ENCODE data around the gene ACKR3. TPM values are rescaled to one million over a fixed set of nuclear protein-coding genes. Genes with fewer than 3 reads are reported as not detected.

ACKR3 gene
- total and polyA plus RNA-seq, 2 of the 4 experiments (the other 2 are of a cell fraction), result not detected

- Histone ChIP-seq H4K91ac (ENCODE audit: insufficient read depth, low read depth, low read length) (no peak overlapping the region), H4K20me1 (ENCODE audit: insufficient read depth, low read length) (no peaks in the 10 kb centered on the region), H3K4ac (ENCODE audit: low read depth, low read length) (no peak overlapping the region), H4K5ac (ENCODE audit: low read depth, low read length) (no peak overlapping the region), H3K9ac (ENCODE audit: low read depth, low read length) (no peak overlapping the region), H4K8ac (ENCODE audit: low read depth in 2 of 2, low read length in 2 of 2) (no peak overlapping the region), H3K23ac (ENCODE audit: low read depth, low read length) (no peak overlapping the region), H3K18ac (ENCODE audit: low read depth, low read length) (no peak overlapping the region), H2AK9ac (replicated peaks; ENCODE audit: low read depth, low read length, poor library complexity) (no peak overlapping the region), H3K4me2 (ENCODE audit: low read depth, low read length) (no peak overlapping the region), H3K56ac (ENCODE audit: extremely low read depth, insufficient read depth, low read length) (no peak overlapping the region), H3K4me1 (ENCODE audit: control insufficient read depth, insufficient read depth, low read length) (peaks cover 2% of the 10 kb centered on the region; the same call in 1 of the 2 replicates), H3K79me1 (ENCODE audit: low read depth in 1 of 2, low read length in 2 of 2) (no peaks in the 10 kb centered on the region), H3K27ac (ENCODE audit: insufficient read depth, low read length) (no peak overlapping the region), H2BK15ac (ENCODE audit: low read depth, low read length) (no peak overlapping the region), H3K9me1 (ENCODE audit: insufficient read depth, low read length) (no peaks in the 10 kb centered on the region), H3K9me3 (ENCODE audit: control insufficient read depth, insufficient read depth, low read length) (no peaks in the 10 kb centered on the region; the same call in 1 of the 2 replicates), H3K14ac (replicated peaks; ENCODE audit: low read depth, low read length) (no peak overlapping the region), H3K36me3 (ENCODE audit: control insufficient read depth, insufficient read depth, low read length) (no peaks in the 10 kb centered on the region), H2BK20ac (ENCODE audit: low read depth, low read length) (no peak overlapping the region), H2BK5ac (ENCODE audit: low read depth, low read length, poor library complexity, severe bottlenecking) (no peak overlapping the region), H2AK5ac (ENCODE audit: low read depth, low read length) (no peak overlapping the region), H3K4me3 (ENCODE audit: insufficient read depth, low read depth, low read length) (no peak overlapping the region), H3K27me3 (ENCODE audit: control insufficient read depth, insufficient read depth, low read length) (peaks cover 18% of the 10 kb centered on the region), H2AFZ (replicated peaks; ENCODE audit: low read length, poor library complexity) (no peak overlapping the region), H2BK120ac (ENCODE audit: low read depth, low read length) (no peak overlapping the region)
- dilution Hi-C loops (cut with HindIII; ENCODE audit: low sequenced_read_pairs, unreplicated experiment), result no loop called here
- no TSS peak for BruUV-seq (replicated peaks)
- CTCF ChIA-PET, result no interaction called here
- DNase-seq (no peak), ATAC-seq (ENCODE audit: low read depth) (no peak)
- intact Hi-C loops (cut with micrococcal nuclease), result no loop called here
- no peak for TF ChIP-seq MAFK (IDR thresholded peaks at IDR 0.05; ENCODE audit: low read depth, low read length)
- no peak for TF ChIP-seq FOS (IDR thresholded peaks at IDR 0.05; ENCODE audit: low read depth, low read length)
- no peak for TF ChIP-seq RAD21 (IDR thresholded peaks at IDR 0.05; ENCODE audit: low read length)
- TF ChIP-seq ELK1 (IDR thresholded peaks at IDR 0.05; ENCODE audit: borderline replicate concordance, low read depth, low read length), result no peak
- no peak for TF ChIP-seq NFE2L2 (IDR thresholded peaks at IDR 0.05; ENCODE audit: low read depth, low read length)
- no peak for TF ChIP-seq BHLHE40 (IDR thresholded peaks at IDR 0.05; ENCODE audit: low read depth, low read length)
- no peak for TF ChIP-seq RCOR1 (IDR thresholded peaks at IDR 0.05; ENCODE audit: insufficient replicate concordance, low read length)
- TF ChIP-seq MXI1 (IDR thresholded peaks at IDR 0.05; ENCODE audit: borderline replicate concordance, low read depth, low read length), result no peak
- no peak for TF ChIP-seq CEBPB (IDR thresholded peaks at IDR 0.05; ENCODE audit: low read depth, low read length)
- no peak for TF ChIP-seq POLR2A (IDR thresholded peaks at IDR 0.05; ENCODE audit: low read depth, low read length)
- TF ChIP-seq CHD1 (IDR thresholded peaks at IDR 0.05; ENCODE audit: low read depth, low read length), result no peak
- no peak for TF ChIP-seq CTCF (conservative IDR thresholded peaks at IDR 0.05; ENCODE audit: low read depth, low read length)
- TF ChIP-seq SMC3 (IDR thresholded peaks at IDR 0.05; ENCODE audit: low read depth, low read length), result no peak
- TF ChIP-seq USF2 (IDR thresholded peaks at IDR 0.05; ENCODE audit: low read depth, low read length), result no peak
- no peak for TF ChIP-seq RFX5 (IDR thresholded peaks at IDR 0.05; ENCODE audit: low read depth, low read length)
- TF ChIP-seq MAZ (IDR thresholded peaks at IDR 0.05; ENCODE audit: borderline replicate concordance, low read depth, low read length), result no peak
- in situ Hi-C loops (cut with MboI; ENCODE audit: low sequenced_read_pairs), result no loop called here
- 40% methylated on average over 1 of the region's 5 CpGs; no CpG with 5 or more reads in 1 of the 2 experiments for WGBS, 2 experiments (ENCODE audit: extremely low coverage in 2 of 2, insufficient read length in 1 of 2)
- POLR2A ChIA-PET (ENCODE audit: unreplicated experiment), result no interaction called here
Observed at GRCh38 chr2:236614551-236614950, 44.9 kb downstream of the ACKR3 start.
